Upper lobe of left lung (tissue), 6 donors: ENCODE data around the gene INHBC. TPM values are rescaled to one million over a fixed set of nuclear protein-coding genes. Genes with fewer than 3 reads are reported as not detected.
"Not testable (repeated sequence)": the region's sequence is repeated elsewhere in the genome, so short reads cannot be mapped to it uniquely, and the experiment has no call there.

Experiments
- ATAC-seq, 2 donors: fragments of 200-7000 bp; cut with Tn5 transposase; one replicate each; pipeline ENCODE4 v1.9.1; 2022; ENCODE audit warnings: mild to moderate bottlenecking in 2 of 2, moderate library complexity in 2 of 2; ENCODE audit not compliant: low FRiP score in 2 of 2
- DNase-seq, 2 donors: peaks; one replicate each; pipeline ENCODE4 v3.0.0-alpha.2; 2019 to 2020
- H3K27ac ChIP-seq, 4 donors: fragments of 200-600 bp; sonication (generic); one replicate each; pipeline ENCODE4 v1.5.1; 2016 to 2019
- H3K27me3 ChIP-seq, 4 donors: fragments of 200-600 bp; sonication (generic); one replicate each; pipeline ENCODE4 v1.5.1; 2017 to 2019
- H3K36me3 ChIP-seq, 4 donors: fragments of 200-600 bp; sonication (generic); one replicate each; pipeline ENCODE4 v1.5.1; 2016 to 2019
- H3K4me1 ChIP-seq, 4 donors: fragments of 200-600 bp; sonication (generic); one replicate each; pipeline ENCODE4 v1.5.1; 2018 to 2019
- H3K4me3 ChIP-seq, 4 donors: fragments of 200-600 bp; sonication (generic); one replicate each; pipeline ENCODE4 v1.5.1; 2017 to 2019; ENCODE audit warnings: mild to moderate bottlenecking in 2 of 4, moderate library complexity in 1 of 4
- H3K9me3 ChIP-seq, 4 donors: fragments of 200-600 bp; sonication (generic); one replicate each; pipeline ENCODE4 v1.5.1; 2018 to 2019
- EP300 ChIP-seq, 4 donors: sonication (generic); formaldehyde crosslinking; IDR thresholded peaks; one replicate each; pipeline ENCODE4 v1.5.1; 2017; ENCODE audit warnings: antibody characterized with exemption in 4 of 4, control low read depth in 2 of 4
- POLR2A ChIP-seq, 4 donors: fragments of 450-650 bp; IDR thresholded peaks; one replicate each; pipeline ENCODE4 v1.5.1; 2016 to 2017; ENCODE audit warnings: antibody characterized with exemption in 4 of 4, mild to moderate bottlenecking in 2 of 4
- POLR2AphosphoS5 ChIP-seq, 2 donors: sonication (generic); formaldehyde crosslinking; IDR thresholded peaks; one replicate each; pipeline ENCODE4 v1.5.1; 2017; ENCODE audit warnings: antibody characterized with exemption in 2 of 2
- WGBS, 2 donors: methylation state at CpG; one replicate each; pipeline ENCODE4 v1.1.5; 2017 to 2018; 5-methylcytosine and 5-hydroxymethylcytosine counted together
- total RNA-seq, 6 donors: library from RNA; depleted of rRNA in 4 of 6; stranded (reverse); fragments of >200 nt in 4 of 6; gene quantifications; one replicate each; pipeline versions ENCODE4 v1.1.0 to v1.2.1, GENCODE V29; 2016 to 2021
- TF ChIP-seq, protein P1 (sequence below), 6 experiments: fragments of 450-650 bp in 4 of 6; fragments of 200-600 bp in 2 of 6; sonication (generic) in 2 of 6; IDR thresholded peaks; one replicate each; pipeline ENCODE4 v1.5.1; 2016 to 2019; ENCODE audit warnings: antibody characterized with exemption in 6 of 6
- donor health status: DM: no; HTN: no; CAD: no; lungs with moderate emphysema.
- donor health status: DM: no; HTN: yes; CAD: no; lungs with severe emphysema.

Gene INHBC
- total RNA-seq, 6 donors from 2014 or later, result not detected

DNA sequence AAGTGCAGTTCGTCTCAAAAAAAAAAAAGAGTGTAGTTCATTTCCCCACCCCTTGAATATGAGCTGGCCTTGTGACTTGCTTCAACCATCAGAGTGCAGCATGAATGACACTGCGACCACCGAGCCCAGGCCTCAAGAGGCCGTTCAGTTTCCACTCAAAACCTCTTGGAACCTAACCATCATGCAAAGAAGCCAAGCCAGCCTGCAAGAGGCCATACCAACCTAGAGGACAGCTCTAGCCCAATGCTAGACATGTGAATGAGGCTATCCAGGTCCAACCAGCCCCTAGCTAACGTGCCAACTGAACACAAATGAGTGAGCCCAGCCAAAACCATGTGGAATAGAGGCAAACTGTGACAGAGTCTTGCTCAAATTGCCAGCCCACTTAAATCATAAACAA, 33.4 kb upstream of the INHBC start:
- no peak for TF ChIP-seq POLR2AphosphoS5 (IDR thresholded peaks at IDR 0.05)
- no peak for TF ChIP-seq POLR2A (IDR thresholded peaks at IDR 0.05)
- TF ChIP-seq EP300 (IDR thresholded peaks at IDR 0.05), result no peak
- TF ChIP-seq, protein P1, sequence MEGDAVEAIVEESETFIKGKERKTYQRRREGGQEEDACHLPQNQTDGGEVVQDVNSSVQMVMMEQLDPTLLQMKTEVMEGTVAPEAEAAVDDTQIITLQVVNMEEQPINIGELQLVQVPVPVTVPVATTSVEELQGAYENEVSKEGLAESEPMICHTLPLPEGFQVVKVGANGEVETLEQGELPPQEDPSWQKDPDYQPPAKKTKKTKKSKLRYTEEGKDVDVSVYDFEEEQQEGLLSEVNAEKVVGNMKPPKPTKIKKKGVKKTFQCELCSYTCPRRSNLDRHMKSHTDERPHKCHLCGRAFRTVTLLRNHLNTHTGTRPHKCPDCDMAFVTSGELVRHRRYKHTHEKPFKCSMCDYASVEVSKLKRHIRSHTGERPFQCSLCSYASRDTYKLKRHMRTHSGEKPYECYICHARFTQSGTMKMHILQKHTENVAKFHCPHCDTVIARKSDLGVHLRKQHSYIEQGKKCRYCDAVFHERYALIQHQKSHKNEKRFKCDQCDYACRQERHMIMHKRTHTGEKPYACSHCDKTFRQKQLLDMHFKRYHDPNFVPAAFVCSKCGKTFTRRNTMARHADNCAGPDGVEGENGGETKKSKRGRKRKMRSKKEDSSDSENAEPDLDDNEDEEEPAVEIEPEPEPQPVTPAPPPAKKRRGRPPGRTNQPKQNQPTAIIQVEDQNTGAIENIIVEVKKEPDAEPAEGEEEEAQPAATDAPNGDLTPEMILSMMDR (IDR thresholded peaks at IDR 0.05), result no peak
- ATAC-seq (no peak), DNase-seq (no peak)
- WGBS, 2 donors, result 65 to 89% methylated on average over 5 of the region's 5 CpGs
- Histone ChIP-seq H3K9me3 (no peaks in the 10 kb centered on the region), H3K4me3 (no peak overlapping the region), H3K27ac (no peak overlapping the region), H3K36me3 (no peaks in the 10 kb centered on the region), H3K4me1 (no peaks in the 10 kb centered on the region), H3K27me3 (no peaks in the 10 kb centered on the region)

DNA sequence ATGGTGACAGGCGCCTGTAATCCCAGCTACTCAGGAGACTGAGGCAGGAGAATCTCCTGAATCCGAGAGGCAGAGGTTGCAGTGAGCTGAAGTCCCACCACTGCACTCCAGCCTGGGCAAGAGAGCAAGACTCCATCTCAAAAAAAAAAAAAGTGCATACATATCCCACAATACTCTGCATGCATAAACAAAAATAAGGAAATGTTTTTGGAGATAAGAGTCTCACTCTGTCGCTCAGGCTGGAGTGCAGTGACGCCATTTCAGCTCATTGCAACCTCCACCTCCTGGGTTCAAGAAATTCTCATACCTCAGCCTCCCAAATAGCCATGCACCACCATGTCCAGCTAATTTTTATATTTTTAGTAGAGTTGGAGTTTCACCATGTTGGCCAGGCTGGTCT, 32.4 kb upstream of the INHBC start:
- not testable (repeated sequence) for ATAC-seq, H3K36me3 ChIP-seq, H3K27ac ChIP-seq, H3K27me3 ChIP-seq, DNase-seq, H3K4me1 ChIP-seq, H3K9me3 ChIP-seq, H3K4me3 ChIP-seq
- 93% methylated on average over 4 of the region's 4 CpGs for WGBS, 2 donors

DNA sequence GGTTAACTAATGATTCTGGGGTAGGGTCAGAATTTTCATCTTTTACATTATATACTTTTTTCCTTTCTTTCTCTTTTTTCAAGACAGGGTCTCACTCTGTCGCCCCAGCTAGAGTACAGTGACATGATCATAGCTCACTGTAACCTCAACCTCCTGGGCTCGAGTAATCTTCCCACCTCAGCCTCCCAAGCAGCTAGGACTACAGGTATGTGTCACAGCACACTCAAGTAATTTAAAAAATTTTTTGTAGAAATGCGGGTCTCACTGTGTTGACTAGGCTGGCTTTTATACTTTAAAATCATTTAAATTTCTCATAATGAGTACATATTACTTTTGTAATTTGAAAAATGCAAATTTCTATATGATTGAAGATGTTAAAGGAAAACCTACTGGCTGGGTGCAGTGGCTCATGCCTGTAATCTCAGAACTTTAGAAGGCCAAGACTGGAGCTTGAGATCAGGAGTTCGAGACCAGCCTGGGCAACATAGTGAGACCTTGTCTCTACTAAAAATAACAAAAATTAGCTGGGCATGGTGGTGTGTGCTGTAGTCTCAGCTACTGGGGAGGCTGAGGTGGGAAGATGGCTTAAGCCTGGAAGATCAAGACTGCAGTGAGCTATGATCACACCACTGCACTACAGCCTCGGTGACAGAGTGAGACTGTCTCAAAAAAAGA, 29.5 kb upstream of the INHBC start:
- H3K27me3 ChIP-seq, result no peaks in the 10 kb centered on the region
- DNase-seq (no peak), ATAC-seq (no peak)
- no peak overlapping the region for H3K27ac ChIP-seq
- H3K9me3 ChIP-seq, result no peaks in the 10 kb centered on the region
- TF ChIP-seq POLR2AphosphoS5 (IDR thresholded peaks at IDR 0.05), result no peak
- TF ChIP-seq, protein P1 (IDR thresholded peaks at IDR 0.05), result no peak
- TF ChIP-seq EP300 (IDR thresholded peaks at IDR 0.05), result no peak
- H3K36me3 ChIP-seq, result no peaks in the 10 kb centered on the region
- H3K4me1 ChIP-seq, result no peaks in the 10 kb centered on the region
- H3K4me3 ChIP-seq, result no peak overlapping the region
- 94% methylated on average over 5 of the region's 5 CpGs for WGBS, 2 donors

DNA sequence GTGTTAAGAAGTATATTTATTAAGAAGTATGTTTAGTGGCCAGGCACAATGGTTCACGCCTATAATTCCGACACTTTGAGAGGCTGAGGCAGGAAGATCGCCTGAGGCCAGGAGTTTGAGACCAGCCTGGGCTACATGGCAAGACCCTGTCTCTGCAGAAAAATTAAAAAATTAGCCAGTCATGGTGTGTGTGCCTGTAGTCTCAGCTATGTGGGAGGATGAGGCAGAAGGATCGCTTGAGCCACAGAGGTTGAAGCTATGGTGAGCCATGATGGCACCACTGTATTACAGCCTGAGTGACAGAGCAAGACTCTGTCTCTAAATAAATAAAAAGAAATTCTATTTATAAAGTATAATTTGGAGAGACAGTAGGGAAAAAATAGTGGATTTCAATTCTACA, 24.1 kb upstream of the INHBC start:
- Histone ChIP-seq H3K4me3 (no peak overlapping the region), H3K36me3 (no peaks in the 10 kb centered on the region), H3K4me1 (peaks cover 0 to 3% (median 0%) of the 10 kb centered on the region in 4 donors), H3K27me3 (no peaks in the 10 kb centered on the region), H3K27ac (no peak overlapping the region), H3K9me3 (no peaks in the 10 kb centered on the region)
- ATAC-seq (no peak), DNase-seq (no peak)
- 71 to 87% methylated on average over 4 of the region's 4 CpGs for WGBS, 2 donors
- no peak for TF ChIP-seq POLR2AphosphoS5 (IDR thresholded peaks at IDR 0.05)
- TF ChIP-seq EP300 (IDR thresholded peaks at IDR 0.05), result no peak

DNA sequence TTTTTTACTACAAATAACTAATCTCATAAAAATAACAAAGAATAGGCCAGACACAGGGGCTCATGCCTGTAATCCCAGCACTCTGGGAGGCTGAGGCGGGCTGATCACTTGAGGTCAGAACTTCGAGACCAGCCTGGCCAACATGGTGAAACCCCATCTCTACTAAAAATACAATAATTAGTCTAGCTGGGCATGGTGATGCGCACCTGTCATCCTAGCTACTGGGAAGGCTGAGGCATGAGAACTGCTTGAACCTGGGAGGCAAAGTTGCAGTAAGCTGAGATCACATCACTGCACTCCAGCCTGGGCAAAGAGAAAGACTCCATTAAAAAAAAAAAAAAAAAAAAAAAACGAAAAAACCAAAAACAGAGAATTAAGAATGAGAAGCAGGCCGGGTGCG, 20.4 kb upstream of the INHBC start:
- not testable (repeated sequence) for H3K4me1 ChIP-seq, DNase-seq, H3K4me3 ChIP-seq, H3K36me3 ChIP-seq, ATAC-seq, H3K27ac ChIP-seq, H3K27me3 ChIP-seq, H3K9me3 ChIP-seq
- WGBS, 2 donors, result 85 to 95% methylated on average over 6 of the region's 6 CpGs

DNA sequence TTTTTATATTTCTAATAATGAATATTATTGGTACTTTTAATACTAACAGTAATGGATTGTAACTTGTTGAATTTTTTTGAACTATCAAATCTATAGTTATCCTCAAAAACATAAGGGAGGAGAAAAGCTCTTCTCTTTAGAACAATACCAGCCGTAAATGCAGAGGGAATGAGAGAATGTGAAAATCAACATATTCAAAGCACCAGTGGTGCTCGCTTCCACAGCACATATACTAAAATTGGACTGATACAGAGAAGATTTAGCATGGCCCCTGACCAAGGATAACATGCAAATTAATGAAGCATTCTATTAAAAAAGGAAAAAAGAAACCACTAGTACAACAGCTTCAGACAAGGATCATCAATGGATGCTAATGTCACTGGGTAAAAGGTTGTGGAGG, 19.5 kb upstream of the INHBC start:
- ATAC-seq, result no peak
- Histone ChIP-seq H3K4me3 (no peak overlapping the region), H3K27me3 (no peaks in the 10 kb centered on the region), H3K9me3 (no peaks in the 10 kb centered on the region), H3K27ac (no peak overlapping the region), H3K36me3 (no peaks in the 10 kb centered on the region), H3K4me1 (peaks cover 0 to 10% (median 7%) of the 10 kb centered on the region in 4 donors)
- DNase-seq, result no peak
- WGBS, 2 donors, result 90 to 91% methylated on average over 2 of the region's 2 CpGs
- TF ChIP-seq, protein P1 (IDR thresholded peaks at IDR 0.05), result no peak
- no peak for TF ChIP-seq POLR2A (IDR thresholded peaks at IDR 0.05)
- TF ChIP-seq POLR2AphosphoS5 (IDR thresholded peaks at IDR 0.05), result no peak
- no peak for TF ChIP-seq EP300 (IDR thresholded peaks at IDR 0.05)
